ENCODE measurements around the gene ZNF692. TPM values are rescaled to one million over a fixed set of nuclear protein-coding genes. Genes with fewer than 3 reads are reported as not detected.

Gene ZNF692
- total and polyA plus RNA-seq, 2 of the 13 experiments (the other 11 are each of a cell fraction or from before 2014, with no cell fraction given), result 27.3 to 45.8 TPM

- no peak for TF ChIP-seq ZNF33B (CRISPR knock-in tag; IDR thresholded peaks at IDR 0.05)
- no peak for TF ChIP-seq TEF (CRISPR knock-in tag; IDR thresholded peaks at IDR 0.05)
- no peak for TF ChIP-seq DMAP1 (CRISPR knock-in tag; IDR thresholded peaks at IDR 0.05)
- TF ChIP-seq RBM22 (optimal IDR thresholded peaks at IDR 0.05; ENCODE audit: low read length), result peak; percentile 32
- Histone ChIP-seq H3K4me3 (replicated peaks in 1 of 3; ENCODE audit: insufficient read depth in 1 of 3, low read depth in 2 of 3, low read length in 3 of 3) (no peak overlapping the region), H3K9me3 (ENCODE audit: low read length) (no peaks in the 10 kb centered on the region), H3K27me3 (ENCODE audit: control insufficient read depth in 1 of 2, insufficient read depth in 2 of 2, low read length in 2 of 2) (no peaks in the 10 kb centered on the region), H3K4me1 (ENCODE audit: insufficient read depth, low read length) (peaks cover 4% of the 10 kb centered on the region; the same call in 1 of the 2 replicates), H3K79me2 (ENCODE audit: insufficient read depth, low read length) (peaks cover 4% of the 10 kb centered on the region), H3K27ac (ENCODE audit: extremely low read length, insufficient read depth, low read length) (no peak overlapping the region), H3K4me2 (ENCODE audit: low read depth, low read length) (no peak overlapping the region), H2AFZ (ENCODE audit: low read length) (no peak overlapping the region), H4K20me1 (ENCODE audit: insufficient read depth, low read length) (0 out of 2 replicates have a peak, but pooled peaks cover 3% of the 10 kb centered on the region), H3K9ac (ENCODE audit: insufficient read depth, low read depth, low read length) (no peak overlapping the region), H3K36me3 (replicated peaks in 1 of 2; ENCODE audit: control insufficient read depth in 1 of 2, insufficient read depth in 2 of 2, low read length in 2 of 2) (peaks cover 23 to 57% of the 10 kb centered on the region in 2 experiments)
- ATAC-seq (no peak), FAIRE-seq (no peak), DNase-seq (ENCODE audit: low spot score) (no peak)
- intact Hi-C loops (cut with micrococcal nuclease; ENCODE audit: unreplicated experiment), result no loop called here
- WGBS (ENCODE audit: low lambda C conversion rate), result 97% methylated on average over 71 of the region's 76 CpGs
- BruUV-seq (replicated peaks), result no TSS peak
- in situ Hi-C loops (cut with HindIII; ENCODE audit: extremely low pct_ligation_motif_present, low pct_unique_long_range_greater_than_20kb), result no loop called here
- ChIA-PET CTCF (ENCODE audit: low intra/inter-chr PET ratio, low total read pairs) (no interaction called here), POLR2A (no interaction called here)
Observed at GRCh38 chr1:248847181-248847955, 11.5 kb downstream of the ZNF692 start.

- no peak for FAIRE-seq
Observed at GRCh38 chr1:248844526-248844925, 14.4 kb downstream of the ZNF692 start.

More at GRCh38 chr1:248844526-248844925, 14.4 kb downstream of the ZNF692 start:
- H3K27me3 ChIP-seq (ENCODE audit: control insufficient read depth in 1 of 2, insufficient read depth in 2 of 2, low read length in 2 of 2), result no peaks in the 10 kb centered on the region
- no peak overlapping the region for H3K9ac ChIP-seq (ENCODE audit: insufficient read depth, low read depth, low read length)
- 0 out of 2 replicates have a peak, but pooled peaks cover 2% of the 10 kb centered on the region for H4K20me1 ChIP-seq (ENCODE audit: insufficient read depth, low read length)
- no TSS peak for BruUV-seq (replicated peaks)
- in situ Hi-C loops (cut with HindIII; ENCODE audit: extremely low pct_ligation_motif_present, low pct_unique_long_range_greater_than_20kb), result no loop called here
- H3K4me1 ChIP-seq (ENCODE audit: insufficient read depth, low read length), result peaks cover 29% of the 10 kb centered on the region
- no peak overlapping the region for H3K4me3 ChIP-seq (replicated peaks in 1 of 3; ENCODE audit: insufficient read depth in 1 of 3, low read depth in 2 of 3, low read length in 3 of 3)
- H3K36me3 ChIP-seq (replicated peaks in 1 of 2; ENCODE audit: control insufficient read depth in 1 of 2, insufficient read depth in 2 of 2, low read length in 2 of 2), result peaks cover 19 to 48% of the 10 kb centered on the region in 2 experiments
- ChIA-PET CTCF (ENCODE audit: low intra/inter-chr PET ratio, low total read pairs) (no interaction called here), POLR2A (no interaction called here)
- peaks cover 24% of the 10 kb centered on the region for H3K79me2 ChIP-seq (ENCODE audit: insufficient read depth, low read length)
- no peak overlapping the region for H2AFZ ChIP-seq (ENCODE audit: low read length)
- DNase-seq (ENCODE audit: low spot score), result no peak
- H3K4me2 ChIP-seq (ENCODE audit: low read depth, low read length), result no peak overlapping the region
- TF ChIP-seq ZNF674 (CRISPR knock-in tag; IDR thresholded peaks at IDR 0.05; ENCODE audit: low read depth) (no peak), RXRB (CRISPR knock-in tag; IDR thresholded peaks at IDR 0.05; ENCODE audit: borderline replicate concordance) (no peak), ZBTB25 (CRISPR knock-in tag; IDR thresholded peaks at IDR 0.05) (no peak), REST (IDR thresholded peaks at IDR 0.05; ENCODE audit: borderline replicate concordance in 1 of 2, low read depth in 1 of 2, low read length in 2 of 2) (no peak), CCDC6 (CRISPR knock-in tag; IDR thresholded peaks at IDR 0.05) (no peak), SALL1 (CRISPR knock-in tag; IDR thresholded peaks at IDR 0.05) (no peak), ZNF749 (CRISPR knock-in tag; IDR thresholded peaks at IDR 0.05; ENCODE audit: borderline replicate concordance) (no peak), ZNF496 (CRISPR knock-in tag; IDR thresholded peaks at IDR 0.05; ENCODE audit: insufficient replicate concordance) (no peak)
- no peak for ATAC-seq
- H3K27ac ChIP-seq (ENCODE audit: extremely low read length, insufficient read depth, low read length), result no peak overlapping the region
- 94% methylated on average over 8 of the region's 8 CpGs for WGBS (ENCODE audit: low lambda C conversion rate)
- H3K9me3 ChIP-seq (ENCODE audit: low read length), result no peaks in the 10 kb centered on the region
- intact Hi-C loops (cut with micrococcal nuclease; ENCODE audit: unreplicated experiment), result no loop called here

All from HepG2 (cell line).